ENCODE data around the gene EVPLL.

- TF ChIP-seq, protein P1, sequence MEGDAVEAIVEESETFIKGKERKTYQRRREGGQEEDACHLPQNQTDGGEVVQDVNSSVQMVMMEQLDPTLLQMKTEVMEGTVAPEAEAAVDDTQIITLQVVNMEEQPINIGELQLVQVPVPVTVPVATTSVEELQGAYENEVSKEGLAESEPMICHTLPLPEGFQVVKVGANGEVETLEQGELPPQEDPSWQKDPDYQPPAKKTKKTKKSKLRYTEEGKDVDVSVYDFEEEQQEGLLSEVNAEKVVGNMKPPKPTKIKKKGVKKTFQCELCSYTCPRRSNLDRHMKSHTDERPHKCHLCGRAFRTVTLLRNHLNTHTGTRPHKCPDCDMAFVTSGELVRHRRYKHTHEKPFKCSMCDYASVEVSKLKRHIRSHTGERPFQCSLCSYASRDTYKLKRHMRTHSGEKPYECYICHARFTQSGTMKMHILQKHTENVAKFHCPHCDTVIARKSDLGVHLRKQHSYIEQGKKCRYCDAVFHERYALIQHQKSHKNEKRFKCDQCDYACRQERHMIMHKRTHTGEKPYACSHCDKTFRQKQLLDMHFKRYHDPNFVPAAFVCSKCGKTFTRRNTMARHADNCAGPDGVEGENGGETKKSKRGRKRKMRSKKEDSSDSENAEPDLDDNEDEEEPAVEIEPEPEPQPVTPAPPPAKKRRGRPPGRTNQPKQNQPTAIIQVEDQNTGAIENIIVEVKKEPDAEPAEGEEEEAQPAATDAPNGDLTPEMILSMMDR (IDR thresholded peaks at IDR 0.05): no peak
- TF ChIP-seq POLR2A (IDR thresholded peaks at IDR 0.05): no peak
Observed at GRCh38 chr17:18361837-18362697, 15.5 kb upstream of the EVPLL start.
